Stimulated activated CD4-positive, alpha-beta T cell treated with anti-CD3 and anti-CD28 coated beads, Interleukin-15, amount 100 ng/mL, for 48 hours (primary cell): ENCODE data around the gene DCDC2C.

ENCODE experiments used
- DNase-seq, 2 donors: peaks; one replicate each; pipeline ENCODE4 v3.0.0-alpha.2; 2020; ENCODE audit warnings: low read depth in 2 of 2

Gene DCDC2C

DNA sequence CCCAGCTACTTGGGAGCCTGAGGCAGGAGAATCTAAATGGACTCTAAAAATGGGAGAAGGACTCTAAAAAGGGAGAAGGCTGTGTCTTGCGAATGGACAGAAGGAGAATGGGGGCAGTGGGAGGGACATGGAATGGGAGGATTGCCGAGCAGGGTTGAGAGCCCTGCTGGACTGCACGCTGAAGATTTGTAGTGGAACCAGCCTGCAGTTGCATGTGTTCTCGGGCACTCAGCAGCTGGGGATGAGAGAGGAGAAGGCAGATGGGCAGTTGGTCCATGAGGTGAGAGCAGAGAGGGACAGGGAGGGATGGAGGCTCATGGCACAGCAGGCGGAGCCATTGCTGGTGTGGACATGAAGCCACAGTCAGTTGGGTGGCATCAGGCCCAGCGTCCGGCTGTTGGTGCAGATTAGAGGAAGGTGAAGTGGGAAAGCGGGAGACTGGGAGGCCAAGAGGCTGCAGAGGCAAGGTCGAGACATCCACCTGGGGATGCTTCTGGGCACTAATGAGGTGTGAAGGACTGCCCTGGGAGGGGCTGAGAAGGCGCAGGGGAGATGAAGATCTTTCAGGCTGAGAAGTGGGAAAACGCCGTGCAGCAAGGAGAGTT lies 40.7 kb downstream of the DCDC2C start:
- no peak for DNase-seq

DNA sequence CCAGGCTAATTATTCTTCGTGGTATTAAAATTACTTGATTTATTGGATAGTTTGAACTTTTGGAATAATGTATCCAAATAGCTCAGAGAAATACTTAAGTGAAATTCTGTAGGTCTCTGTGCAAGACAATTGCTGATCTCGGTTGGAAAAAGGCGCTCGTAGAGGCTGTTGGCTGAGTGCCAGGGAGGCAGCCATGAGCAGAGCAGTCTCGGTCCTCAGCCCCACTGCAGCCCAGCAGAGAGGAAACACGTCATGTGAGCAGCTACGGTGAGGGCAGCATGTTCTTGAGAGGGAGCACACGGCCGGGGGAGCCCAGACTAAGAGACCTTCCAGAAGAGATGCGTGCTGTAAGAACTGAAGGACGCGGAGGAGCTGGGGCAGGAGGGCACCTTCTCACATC lies 42.5 kb downstream of the DCDC2C start:
- no peak for DNase-seq

DNA sequence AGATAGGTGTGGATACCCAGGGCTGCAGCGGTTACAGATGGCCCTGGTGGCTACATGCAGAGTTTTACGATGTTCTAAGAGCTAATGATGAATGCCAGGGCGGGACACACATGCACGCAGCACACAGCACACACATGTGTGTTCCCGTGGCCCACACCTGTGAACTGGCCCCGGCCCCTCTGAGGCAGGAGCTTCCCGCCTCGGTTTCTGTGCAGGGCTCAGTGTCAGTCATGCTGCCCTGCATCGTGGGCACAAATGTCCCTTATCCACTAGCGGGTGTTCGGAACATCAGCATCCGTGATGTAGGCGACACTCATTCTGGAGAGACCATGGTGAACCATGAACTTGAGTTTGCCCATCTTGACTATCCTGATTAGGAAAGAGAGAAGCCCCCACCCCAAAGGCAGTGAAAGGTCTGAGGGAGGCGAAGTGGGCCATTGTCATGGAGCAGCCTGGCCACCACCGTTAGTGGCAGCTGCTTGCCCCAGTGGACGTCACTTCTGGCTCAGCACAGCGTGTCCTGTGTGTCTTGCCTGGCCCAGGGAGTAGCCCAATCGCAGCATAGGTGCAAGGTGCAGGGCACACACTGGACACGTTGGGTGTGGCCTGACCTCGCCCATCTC lies 43.8 kb downstream of the DCDC2C start:
- DNase-seq: no peak

DNA sequence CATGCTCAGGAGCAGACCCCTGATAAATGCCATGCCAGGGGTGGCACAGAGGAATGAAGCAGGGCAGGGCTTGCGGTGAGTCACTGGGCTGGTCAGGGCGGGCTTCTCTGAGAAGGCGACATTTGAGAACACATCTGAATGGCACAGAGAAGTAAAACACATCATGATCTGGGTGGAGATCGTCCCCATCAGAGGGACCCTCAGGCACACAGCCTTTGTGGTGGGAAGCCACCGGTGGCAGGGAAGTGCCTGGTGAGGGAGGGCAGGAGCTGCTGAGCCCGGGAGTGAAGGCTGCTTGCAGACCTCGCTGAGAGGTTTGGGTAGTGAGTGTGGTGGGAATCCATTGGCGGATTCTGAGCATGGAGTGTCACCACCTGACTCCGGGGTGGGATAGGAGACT lies 44.5 kb downstream of the DCDC2C start:
- no peak for DNase-seq

DNA sequence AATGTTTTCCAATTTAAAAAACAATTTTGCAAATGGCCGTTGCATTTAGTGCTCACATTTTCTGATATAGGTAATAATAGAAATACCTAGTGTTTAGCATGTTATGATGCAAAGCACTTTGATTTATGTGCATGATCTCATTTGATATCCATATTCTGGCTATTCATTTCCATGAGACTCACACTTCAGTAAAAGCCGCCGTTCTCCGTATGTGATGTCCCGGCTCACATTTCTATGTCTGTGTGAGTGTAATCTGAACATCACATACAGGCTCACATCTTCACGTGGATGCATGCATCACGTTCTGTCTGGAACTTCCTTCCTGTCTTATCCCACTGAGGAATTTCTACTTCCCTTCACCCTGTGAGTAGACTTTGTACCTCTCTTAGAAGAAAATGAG lies 45.8 kb downstream of the DCDC2C start:
- DNase-seq: no peak

DNA sequence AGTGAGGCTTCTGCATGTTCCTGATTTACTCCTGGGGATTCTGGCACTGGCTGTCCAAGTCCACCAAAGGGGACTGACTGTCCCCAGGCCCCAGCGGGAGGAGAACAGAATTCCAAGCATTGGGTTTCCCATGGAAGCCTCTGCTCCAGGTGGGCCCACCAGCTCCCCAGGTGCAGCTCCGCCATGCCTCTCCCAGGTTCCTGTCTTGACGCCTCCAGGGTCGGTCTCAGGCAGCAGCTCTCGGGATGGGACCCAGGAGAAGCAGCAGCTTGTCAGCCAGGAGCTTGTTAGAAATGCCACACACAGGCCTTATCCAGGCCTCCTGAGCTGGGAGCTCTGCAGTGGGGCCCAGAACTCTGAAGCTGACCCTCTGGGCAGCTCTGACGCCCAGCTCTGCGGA lies 47.9 kb downstream of the DCDC2C start:
- DNase-seq: no peak

DNA sequence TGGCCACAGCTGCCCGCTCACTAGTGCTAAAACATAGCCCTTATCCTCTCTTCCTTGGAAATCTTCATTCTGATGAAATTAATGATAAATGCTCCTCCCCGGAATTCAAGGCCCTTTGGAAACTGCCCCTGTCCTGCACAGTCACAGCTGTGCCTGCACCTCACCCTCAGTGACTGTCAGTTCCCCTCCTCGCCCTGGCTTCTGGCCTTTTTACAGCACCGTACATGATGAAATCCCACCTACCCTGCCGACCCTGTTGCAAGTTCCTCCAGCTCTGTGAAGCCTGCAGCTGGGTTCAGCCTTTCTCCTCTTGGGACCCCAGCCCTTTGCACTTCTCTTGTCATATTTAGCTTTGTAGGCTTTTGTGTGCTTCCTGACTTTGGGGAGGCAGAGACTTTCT lies 48.4 kb downstream of the DCDC2C start:
- no peak for DNase-seq

DNA sequence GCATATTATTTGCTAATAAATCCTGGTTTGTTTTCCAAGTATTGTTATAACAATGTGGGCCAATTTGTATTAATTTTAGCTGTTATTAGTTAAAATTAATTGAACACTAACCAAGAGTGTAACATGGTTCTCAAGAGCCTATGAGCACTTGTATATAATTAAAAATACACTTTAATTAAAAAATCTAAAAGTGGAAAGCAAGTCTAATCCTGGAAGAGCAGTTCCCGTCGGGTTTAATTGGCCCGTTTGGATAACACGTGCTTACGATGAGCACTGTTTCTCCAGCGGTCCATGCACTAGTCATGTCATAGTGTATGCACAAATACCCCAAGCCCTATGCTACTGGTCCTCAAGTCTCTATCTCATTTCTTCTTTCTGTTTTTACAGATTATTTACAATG lies 49.0 kb downstream of the DCDC2C start:
- no peak for DNase-seq

DNA sequence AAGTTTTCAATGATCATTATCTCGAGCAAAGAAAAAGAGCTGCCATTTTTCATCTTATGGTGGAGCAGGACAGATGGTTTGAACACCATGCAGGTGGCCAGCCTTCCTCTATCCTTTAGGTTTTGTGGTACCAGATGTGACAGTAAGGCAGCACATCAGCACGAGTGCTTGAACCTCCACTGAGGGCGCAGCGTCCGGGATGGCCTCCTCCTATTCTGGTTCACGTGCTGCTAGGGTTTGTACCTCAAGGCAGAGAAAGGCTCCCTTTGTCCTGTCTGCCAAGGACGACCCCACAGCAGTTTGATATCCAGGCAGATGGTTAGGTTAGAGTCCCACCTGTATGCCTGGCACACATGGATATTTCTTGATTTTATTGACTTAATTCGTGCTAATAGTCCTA lies 50.2 kb downstream of the DCDC2C start:
- no peak for DNase-seq

DNA sequence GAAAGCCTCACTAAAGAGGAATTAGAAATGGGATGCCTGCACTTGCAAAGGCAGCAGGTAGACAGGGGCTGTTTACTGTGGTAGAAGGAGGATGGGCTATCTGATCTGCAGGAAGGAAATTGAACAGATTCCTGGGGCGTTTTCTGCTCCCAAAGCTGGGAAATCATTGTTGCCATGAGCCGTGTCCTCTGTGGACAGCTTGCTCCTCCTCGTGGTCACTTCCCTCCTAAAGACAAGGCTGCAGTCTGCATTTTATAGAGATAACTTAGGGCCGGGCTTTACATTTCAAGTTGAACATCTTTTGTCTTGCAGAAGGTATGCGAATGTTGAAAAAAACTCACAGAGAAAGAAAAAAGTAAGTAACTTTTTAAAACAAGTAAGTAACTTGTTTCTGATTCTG lies 50.9 kb downstream of the DCDC2C start:
- no peak for DNase-seq

DNA sequence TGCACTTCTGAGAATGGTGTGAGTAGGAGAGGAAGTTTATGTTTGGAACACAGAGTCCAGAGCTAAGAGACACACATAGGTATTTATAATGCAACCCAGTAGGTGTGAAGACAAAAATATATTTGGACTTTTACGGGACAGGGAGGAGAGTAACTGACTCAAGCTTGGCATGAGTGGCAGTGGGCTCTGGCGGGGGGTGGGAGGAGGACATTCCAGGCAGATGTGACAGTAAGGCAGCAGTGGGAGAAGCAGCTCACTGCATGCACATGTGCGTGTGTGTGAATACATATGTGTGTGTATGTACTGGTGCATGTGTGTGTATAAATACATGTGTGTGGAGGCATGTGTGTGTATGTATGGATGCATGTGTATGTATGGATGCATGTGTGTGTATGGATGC lies 51.4 kb downstream of the DCDC2C start:
- no peak for DNase-seq

DNA sequence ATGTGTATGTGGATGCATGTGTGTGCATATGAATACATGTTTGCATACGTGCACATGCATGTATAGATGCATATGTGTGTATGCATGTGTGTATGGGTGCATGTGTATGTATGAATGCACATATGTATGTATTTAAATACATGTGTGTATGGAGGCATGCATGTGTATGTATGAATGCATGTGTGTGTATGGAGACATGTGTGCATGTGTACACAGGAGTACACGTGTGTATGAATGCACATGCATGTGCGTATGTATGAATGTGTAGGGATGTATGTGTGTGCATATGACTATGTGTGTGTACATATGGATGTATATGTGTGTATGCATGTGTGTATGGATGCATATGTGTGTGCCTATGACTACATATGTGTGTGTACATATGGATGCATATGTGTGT lies 51.9 kb downstream of the DCDC2C start:
- DNase-seq: no peak

DNA sequence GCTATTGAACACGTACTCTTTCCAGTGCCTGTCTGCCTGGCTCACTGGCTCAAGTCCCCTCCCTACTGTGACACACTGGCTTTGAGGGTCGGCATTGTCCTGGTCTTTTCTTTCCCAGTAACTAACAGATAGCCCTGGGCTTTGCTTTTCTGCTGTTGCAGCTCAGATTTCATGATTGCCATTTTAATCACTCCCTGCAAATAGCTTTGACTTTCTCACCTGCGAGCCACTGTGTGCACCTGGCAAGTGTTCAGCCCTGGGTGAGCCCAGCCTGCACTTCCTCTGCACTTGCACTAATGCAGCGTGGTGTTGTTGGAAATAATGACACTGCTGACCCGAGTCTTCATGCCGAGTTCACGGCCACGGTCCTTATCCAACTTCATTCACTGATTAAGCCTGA lies 52.9 kb downstream of the DCDC2C start:
- no peak for DNase-seq

DNA sequence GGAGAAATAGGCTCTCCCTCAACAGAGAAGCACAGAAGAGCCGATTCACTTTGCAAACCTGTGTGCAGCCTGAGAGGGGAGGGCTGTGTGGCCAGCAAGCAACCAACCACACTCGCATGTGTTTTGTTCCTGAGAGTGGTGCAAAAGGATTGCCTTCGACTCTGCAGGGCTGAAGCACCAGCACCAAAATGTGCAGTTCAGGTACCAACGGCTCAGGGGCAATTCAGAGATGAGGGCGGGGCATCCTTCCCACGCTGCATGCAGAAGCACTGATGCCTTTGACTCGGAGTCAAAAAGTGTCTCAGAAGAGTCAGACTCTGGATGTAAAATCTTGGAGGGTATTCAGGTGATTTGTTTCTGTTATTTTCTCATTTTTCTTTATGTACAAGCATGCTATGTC lies 55.5 kb downstream of the DCDC2C start:
- DNase-seq: no peak

DNA sequence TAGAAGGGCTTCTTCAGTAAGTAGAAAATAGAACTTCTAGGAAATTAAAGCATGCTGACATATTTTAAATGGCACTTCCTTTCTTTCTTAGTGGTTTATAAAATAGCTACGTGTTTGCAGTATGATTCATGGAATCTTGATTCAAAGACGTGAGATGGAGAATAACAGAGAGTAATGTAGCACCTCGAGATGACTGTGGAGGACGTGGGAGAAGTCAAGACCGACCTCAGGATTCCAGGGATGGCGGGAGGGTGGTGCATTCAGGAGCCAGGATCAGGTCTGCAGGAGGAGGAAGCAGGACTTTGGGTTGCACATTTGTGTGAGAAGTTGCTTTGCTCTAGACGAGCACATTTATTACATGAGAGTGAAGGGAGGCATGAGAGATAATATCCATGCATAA lies 56.0 kb downstream of the DCDC2C start:
- no peak for DNase-seq

DNA sequence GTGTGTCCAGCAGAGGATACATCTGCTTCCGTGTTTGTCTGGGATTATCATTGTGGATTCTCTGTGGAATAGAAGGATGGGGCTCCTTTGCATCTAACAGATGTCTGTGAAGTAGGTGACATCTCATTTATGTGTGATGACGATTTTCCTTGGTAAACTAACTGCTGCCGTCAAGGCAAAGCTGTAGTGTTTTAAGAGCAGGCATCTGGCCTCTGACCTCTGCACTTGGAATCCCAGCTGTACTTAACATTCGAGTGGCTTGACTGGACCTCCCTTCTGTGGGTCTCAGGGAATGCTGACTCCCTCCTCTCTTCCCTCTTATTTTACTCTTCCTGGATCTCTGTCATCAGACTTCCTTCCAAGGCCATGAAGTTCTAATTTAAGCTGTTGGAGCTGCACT lies 56.4 kb downstream of the DCDC2C start:
- DNase-seq: no peak

DNA sequence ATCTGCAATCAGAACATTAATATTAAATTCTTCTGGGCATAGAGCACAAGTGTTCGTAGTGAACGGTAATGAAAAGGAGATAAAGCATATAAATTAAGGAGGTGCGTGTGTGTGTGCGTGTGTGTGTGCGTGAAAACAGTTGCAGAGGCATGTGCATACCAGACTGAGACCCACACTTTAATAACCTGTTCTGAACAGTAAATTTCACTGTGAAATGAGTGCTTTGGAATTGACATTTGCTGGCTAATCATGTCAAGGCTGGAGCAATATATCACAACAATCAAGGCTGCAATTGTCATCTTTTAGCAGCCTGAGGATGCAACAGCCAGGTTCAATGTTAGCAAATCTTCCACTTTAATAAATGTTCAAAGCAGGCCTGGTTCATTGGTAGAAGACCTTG lies 57.9 kb downstream of the DCDC2C start:
- no peak for DNase-seq

DNA sequence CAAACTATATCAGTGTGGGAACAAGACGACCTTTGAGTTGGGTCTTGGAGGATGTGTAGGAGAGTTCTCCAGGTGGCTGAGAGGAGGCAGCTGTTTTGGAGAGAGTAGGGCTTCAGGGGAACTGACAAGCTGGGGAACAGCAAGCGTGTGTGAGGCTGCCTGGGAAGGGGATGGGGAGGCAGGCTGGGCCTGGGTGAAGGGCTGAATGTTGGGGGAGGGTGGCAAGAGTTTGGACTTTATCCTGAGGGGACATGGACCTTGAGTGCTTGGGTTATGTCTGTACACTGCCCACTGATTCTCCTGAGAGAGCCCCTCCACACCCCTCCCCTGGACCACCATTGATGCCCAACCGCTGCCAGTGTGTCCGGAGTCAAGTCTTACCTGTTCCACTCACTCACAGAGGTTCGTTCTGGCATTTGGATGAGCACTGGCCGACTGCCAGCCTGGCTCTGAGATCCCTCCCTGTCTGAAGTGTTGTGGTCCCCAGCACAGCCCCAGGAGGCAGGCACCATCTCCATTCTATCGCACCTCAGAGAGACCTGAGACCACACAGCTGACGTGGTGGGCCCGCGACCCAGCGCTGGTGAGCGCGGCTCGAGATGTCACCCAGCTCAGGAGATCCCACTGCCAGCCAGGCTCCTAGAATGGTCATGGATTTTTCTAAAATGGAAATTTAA lies 59.5 kb downstream of the DCDC2C start:
- DNase-seq: no peak

DNA sequence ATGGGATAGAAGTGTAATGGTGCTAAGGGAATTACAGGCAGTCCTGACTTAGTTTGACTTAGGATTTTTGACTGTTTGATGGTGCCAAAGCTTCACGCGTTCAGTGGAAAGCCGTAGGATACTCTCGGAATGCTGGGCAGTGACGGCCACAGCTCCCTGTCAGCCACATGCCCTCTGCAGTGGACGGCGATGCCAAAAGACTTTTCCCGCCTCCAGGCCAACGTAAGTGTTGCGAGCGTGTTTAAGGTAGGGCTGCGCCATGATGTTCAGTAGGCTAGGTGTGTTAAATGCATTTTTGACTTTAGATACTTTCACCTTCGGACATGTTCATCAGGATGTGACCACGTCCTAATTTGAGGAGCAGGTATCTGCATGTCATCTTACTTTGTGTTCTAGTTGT lies 63.4 kb downstream of the DCDC2C start:
- DNase-seq: no peak

DNA sequence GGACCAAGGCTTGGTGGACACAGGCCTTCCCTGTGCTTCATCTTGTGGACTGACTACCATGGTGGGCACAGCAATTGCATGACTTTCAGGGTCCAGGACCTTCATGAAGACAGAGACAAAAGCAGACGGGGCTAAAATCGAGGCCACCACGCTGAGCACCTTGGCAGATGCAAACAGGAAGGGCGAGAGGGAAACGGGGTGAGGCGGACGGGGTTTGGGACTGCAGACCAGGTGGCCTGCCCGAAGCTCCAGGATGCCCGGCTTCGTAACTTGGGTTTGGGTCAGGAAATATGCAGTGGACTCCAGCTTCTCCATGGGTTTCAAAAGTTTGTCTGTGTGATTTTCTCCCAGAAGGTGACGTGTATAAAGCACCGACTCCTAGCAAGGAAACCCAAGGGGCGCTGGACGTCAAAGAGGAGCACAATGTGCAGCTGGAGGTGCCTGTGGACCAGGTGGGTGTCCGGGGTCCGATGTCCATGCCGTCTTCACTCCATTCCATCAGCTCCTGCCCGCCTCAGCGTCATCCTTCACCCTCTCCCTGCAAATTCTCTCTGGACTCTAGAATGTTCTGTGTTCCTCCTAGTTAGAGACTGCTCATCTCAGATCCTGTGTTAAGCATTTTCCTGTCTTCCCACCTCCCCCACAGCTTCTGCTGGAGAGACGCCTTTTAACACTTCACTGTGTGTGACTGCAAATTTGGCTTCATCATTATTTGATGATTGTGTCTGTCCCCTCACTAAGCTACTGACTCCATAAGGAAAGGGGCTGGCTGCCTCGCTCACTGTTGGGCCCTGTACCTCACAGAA lies 65.8 kb downstream of the DCDC2C start:
- DNase-seq: no peak

DNA sequence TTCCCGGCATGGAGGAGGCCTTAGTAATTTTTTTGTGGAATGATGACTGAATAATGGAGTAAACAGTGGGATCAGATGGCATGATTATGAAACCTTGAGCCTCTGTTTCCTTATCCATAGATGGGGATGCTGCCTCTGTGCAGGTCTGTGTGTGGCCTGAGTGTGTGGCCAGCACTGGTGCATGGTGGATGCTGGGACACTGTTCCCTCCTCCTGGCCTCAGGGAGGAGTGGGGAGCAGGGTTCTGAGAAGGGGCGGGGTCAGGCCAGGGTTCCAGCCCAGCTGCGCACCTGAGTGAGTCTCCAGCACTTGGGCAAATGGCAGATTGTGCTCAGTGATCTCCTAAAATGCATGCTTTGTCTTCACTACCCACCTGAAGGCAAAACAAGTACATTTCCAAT lies 66.4 kb downstream of the DCDC2C start:
- DNase-seq: no peak

DNA sequence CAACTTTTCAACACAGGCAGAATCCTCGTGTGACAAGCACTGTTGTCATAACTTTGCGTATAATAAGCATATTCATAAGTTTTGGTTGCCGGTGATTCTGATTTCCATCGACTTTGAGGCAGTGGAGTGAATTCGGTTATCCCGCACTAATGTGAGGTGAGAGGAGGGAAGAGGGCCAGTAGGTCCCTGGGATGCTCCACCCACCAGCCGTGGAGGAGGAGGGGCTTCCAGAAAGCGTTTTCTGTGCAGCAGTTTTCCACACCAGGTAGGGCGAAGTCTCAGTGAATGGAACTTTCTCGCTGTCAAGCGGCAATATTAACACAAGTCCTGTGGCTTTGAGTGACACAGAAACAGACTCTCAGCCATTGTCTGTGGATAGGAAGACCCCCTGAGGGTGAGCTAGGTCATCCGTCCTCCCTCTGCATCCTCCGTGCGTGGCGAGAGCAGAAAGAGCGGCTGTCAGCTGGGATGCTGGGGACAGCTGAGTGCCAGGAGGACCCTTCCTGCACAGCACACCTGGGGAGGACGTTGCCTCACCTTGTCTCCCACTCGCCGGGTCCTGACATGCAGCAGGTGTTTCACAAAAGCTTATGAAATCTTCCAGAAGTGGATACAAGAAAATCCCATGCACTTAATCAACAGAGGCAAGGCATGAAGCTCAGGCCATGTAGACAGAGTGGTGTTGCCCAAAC lies 67.5 kb downstream of the DCDC2C start:
- DNase-seq: no peak
